ENCODE results near the gene VDR.

- TF ChIP-seq CTCF (IDR thresholded peaks at IDR 0.05) (no peak), POLR2A (IDR thresholded peaks at IDR 0.05) (no peak)
These were observed 13.4 kb downstream of the VDR start for GRCh38 chr12:47891356-47891755.
